ENCODE data around the gene SCAP.

SCAP gene

GRCh38 chr3:47412842-47413520 lies 62.8 kb downstream of the SCAP start:
- DNase-seq, result no peak

DNA sequence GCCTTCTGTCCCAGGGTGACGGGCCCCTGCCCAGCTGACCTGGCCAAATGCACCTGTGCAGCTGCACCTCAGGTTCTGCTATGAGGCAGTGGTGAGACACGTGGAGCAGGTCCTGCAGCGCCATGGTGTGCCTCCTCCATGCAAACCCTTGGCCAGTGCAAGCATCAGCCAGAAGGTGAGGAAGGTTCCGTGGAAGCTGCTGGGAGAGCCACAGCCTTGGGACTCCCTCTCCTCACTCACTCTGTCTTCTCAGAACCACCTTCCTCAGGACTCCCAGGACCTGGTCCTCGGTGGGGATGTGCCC lies 63.3 kb downstream of the SCAP start:
- DNase-seq, result no peak

GRCh38 chr3:47411696-47412452 lies 63.9 kb downstream of the SCAP start:
- no peak for DNase-seq

DNA sequence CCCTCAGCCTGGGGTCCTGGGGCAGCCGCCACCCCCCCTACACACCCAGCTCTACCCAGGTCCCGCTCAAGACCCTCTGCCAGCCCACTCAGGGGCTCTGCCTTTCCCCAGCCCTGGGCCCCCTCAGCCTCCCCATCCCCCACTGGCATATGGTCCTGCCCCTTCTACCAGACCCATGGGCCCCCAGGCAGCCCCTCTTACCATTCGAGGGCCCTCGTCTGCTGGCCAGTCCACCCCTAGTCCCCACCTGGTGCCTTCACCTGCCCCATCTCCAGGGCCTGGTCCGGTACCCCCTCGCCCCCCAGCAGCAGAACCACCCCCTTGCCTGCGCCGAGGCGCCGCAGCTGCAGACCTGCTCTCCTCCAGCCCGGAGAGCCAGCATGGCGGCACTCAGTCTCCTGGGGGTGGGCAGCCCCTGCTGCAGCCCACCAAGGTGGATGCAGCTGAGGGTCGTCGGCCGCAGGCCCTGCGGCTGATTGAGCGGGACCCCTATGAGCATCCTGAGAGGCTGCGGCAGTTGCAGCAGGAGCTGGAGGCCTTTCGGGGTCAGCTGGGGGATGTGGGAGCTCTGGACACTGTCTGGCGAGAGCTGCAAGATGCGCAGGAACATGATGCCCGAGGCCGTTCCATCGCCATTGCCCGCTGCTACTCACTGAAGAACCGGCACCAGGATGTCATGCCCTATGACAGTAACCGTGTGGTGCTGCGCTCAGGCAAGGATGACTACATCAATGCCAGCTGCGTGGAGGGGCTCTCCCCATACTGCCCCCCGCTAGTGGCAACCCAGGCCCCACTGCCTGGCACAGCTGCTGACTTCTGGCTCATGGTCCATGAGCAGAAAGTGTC lies 64.7 kb downstream of the SCAP start:
- DNase-seq, result no peak

DNA sequence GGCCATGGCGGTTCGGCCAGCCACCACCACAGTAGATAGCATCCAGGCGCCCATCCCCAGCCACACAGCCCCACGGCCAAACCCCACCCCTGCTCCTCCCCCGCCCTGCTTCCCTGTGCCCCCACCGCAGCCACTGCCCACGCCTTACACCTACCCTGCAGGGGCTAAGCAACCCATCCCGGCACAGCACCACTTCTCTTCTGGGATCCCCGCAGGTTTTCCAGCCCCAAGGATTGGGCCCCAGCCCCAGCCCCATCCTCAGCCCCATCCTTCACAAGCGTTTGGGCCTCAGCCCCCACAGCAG lies 65.4 kb downstream of the SCAP start:
- DNase-seq, result no peak

- DNase-seq, result no peak
These were observed 65.9 kb downstream of the SCAP start for GRCh38 chr3:47409688-47410416.

DNA sequence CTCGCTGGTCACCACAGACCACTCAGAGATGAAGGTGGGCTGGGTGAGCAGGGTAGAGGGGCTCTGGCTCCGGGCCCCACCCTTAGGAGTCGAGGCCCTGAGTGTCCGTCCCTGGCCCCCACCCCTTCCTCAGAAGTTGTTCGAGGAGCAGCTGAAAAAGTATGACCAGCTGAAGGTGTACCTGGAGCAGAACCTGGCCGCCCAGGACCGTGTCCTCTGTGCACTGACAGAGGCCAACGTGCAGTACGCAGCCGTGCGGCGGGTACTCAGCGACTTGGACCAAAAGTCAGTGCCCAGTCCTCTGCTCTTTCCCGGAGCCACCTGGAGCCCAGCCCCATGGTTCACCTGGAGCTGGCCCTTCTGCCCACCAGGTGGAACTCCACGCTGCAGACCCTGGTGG lies 66.5 kb downstream of the SCAP start:
- DNase-seq, result no peak

- DNase-seq, result no peak
These were observed 66.9 kb downstream of the SCAP start for GRCh38 chr3:47408839-47409229.

GRCh38 chr3:47407896-47408838 lies 67.6 kb downstream of the SCAP start:
- no peak for DNase-seq

- no peak for DNase-seq
These were observed 68.5 kb downstream of the SCAP start for GRCh38 chr3:47407237-47407636.

DNA sequence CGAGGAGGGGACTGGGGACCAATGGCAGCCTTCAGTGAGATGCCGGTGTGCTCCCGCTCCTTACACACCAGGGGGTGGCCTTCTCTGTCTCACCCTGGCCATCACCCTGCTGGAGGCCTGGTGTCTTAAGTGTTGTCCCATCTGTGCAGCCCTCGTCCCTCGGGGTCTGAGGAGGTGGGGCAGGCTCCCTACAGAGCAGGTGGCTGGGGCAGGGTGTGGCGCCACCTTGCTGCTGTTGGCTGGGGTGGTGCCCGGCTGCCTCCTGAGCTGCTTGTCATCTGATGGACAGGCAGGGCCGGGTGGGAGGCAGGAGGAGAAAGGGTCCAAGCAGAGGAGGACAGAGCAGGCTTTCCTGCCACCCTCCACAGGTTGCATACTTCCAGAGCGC lies 69.0 kb downstream of the SCAP start:
- no peak for DNase-seq

GRCh38 chr3:47405820-47406761 lies 69.7 kb downstream of the SCAP start:
- no peak for DNase-seq

- no peak for DNase-seq
These were observed 70.6 kb downstream of the SCAP start for GRCh38 chr3:47404955-47405790.

GRCh38 chr3:47404431-47404876 lies 71.3 kb downstream of the SCAP start:
- no peak for DNase-seq

DNA sequence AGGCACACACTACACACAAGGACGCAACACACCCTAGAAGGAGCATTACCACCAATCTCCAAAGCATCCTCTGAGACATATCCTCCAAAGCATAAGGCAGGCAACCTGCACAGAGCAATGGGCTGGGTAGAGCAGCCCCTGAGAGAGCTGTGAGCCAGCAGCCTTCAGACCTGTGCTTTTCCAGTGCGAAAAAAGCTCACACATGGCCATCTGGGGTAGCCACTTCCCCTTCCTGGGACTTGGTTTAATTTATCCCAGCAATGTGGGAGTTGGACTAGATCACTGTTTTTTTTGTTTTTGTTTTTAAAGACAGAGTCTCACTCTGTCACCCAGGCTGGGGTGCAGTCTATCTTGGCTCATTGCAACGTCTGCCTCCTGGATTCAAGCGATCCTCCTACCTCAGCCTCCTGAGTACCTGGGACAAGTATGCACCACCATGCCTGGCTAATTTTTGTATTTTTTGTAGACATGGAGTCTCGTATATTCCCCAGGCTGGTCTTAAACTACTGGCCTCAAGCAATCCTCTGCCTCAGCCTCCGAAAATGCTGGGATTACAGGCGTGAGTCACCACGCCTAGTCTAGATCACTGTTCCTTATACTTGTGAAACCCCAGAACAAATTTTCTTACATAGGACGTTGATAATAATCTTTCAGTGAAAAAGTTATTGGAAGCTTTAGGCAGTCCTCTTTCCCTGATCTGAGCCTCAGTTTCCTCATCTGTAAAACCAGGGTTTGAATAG lies 76.0 kb downstream of the SCAP start:
- no peak for DNase-seq

- DNase-seq, result no peak
These were observed 76.7 kb downstream of the SCAP start for GRCh38 chr3:47399016-47399415.

DNA sequence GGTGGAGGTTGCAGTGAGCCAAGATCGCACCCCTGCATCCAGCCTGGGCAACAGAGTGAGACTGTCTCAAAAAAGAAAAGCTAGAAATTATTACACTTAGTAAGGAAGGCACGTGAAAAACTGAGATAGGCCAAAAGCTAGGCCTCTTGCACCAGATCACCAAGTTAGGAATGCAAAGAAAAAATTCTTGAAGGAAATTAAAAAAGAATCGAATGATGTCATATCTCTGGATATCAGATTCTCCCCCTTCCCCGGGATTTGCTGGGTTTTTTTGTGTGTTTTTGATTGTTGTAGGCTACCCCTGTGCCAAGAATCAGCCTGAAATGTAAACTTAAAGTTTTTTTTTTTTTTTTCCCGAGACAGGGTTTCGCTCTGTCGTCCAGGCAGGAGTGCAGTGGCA lies 77.5 kb downstream of the SCAP start:
- DNase-seq, result no peak

GRCh38 chr3:47394881-47395280 lies 80.9 kb downstream of the SCAP start:
- DNase-seq, result no peak

DNA sequence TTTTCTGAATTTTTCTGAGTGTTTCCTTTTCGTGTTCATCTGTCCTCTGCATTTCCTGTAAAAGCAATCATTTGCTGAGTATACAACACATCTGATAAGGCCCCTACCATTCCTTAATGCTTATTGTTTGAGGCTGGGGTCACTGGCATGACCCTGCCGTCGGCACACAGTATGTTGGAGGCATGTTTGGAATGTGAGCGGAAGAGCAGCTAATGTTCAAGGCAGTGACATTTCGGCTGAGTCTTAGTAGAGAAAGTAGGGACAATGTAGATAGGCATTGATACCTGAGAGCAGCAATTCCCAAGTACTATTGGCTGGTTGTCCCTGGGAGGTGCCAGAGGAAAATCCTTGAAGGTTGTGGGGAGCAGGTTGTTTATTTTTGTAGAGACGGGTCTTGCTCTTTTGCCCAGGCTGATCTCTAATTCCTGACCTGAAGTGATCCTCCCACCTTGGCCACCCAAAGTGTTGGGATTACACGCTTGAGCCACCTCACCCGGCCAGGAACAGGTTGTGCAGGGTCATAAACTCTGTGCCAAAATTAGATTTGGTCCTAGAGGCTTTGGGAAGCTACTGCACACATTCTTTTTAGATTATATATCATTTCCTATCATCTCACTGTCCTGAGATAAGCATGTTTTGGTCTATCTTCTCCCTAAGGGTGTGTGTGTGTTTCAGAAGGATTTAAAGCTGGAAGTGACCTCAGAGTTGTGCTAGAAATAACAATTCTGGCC lies 81.4 kb downstream of the SCAP start:
- DNase-seq, result no peak
